Thyroid gland (tissue), 4 donors: ENCODE measurements around the gene PPM1M.

Experiments
- POLR2A ChIP-seq, 2 donors: fragments of 450-650 bp; IDR thresholded peaks; one replicate each; pipeline ENCODE4 v1.6.1; 2017; ENCODE audit warnings: antibody characterized with exemption in 2 of 2, mild to moderate bottlenecking in 2 of 2, moderate library complexity in 1 of 2
- TF ChIP-seq, protein P1 (sequence below), 6 experiments: fragments of 200-600 bp in 3 of 6; fragments of 450-650 bp in 3 of 6; sonication (generic) in 3 of 6; IDR thresholded peaks; one replicate each; pipeline ENCODE4 v1.5.1; 2016 to 2019; ENCODE audit warnings: antibody characterized with exemption in 6 of 6, mild to moderate bottlenecking in 2 of 6, inconsistent platforms in 1 of 6, moderate library complexity in 1 of 6

GRCh38 chr3:52277972-52278509 lies 32.5 kb downstream of the PPM1M start:
- TF ChIP-seq, protein P1, sequence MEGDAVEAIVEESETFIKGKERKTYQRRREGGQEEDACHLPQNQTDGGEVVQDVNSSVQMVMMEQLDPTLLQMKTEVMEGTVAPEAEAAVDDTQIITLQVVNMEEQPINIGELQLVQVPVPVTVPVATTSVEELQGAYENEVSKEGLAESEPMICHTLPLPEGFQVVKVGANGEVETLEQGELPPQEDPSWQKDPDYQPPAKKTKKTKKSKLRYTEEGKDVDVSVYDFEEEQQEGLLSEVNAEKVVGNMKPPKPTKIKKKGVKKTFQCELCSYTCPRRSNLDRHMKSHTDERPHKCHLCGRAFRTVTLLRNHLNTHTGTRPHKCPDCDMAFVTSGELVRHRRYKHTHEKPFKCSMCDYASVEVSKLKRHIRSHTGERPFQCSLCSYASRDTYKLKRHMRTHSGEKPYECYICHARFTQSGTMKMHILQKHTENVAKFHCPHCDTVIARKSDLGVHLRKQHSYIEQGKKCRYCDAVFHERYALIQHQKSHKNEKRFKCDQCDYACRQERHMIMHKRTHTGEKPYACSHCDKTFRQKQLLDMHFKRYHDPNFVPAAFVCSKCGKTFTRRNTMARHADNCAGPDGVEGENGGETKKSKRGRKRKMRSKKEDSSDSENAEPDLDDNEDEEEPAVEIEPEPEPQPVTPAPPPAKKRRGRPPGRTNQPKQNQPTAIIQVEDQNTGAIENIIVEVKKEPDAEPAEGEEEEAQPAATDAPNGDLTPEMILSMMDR (IDR thresholded peaks at IDR 0.05): peak in 3 of 6 experiments; percentile 16 to 40 (median 20)
- no peak for TF ChIP-seq POLR2A (IDR thresholded peaks at IDR 0.05)
